IMR-90 (cell line): ENCODE data around the gene PRRG2. TPM values are rescaled to one million over a fixed set of nuclear protein-coding genes. Genes with fewer than 3 reads are reported as not detected.

Experiments used
- ATAC-seq: fragments of 200-7000 bp; cut with Tn5 transposase; 2 replicates; pipeline ENCODE4 v1.9.1; 2020; ENCODE audit warnings: low read depth, mild to moderate bottlenecking, moderate library complexity
- BruUV-seq: library from RNA; stranded (reverse); fragments of 400-500 nt; replicated peaks from 2 replicates; lab custom pipeline; 2021; lab: Mats Ljungman, UMichigan
- CTCF ChIA-PET: fragments of 300-600 bp; formaldehyde crosslinking; extraction: SDS; loops from one replicate; lab custom pipeline; 2021; ENCODE audit warnings: antibody characterized with exemption; lab: Yijun Ruan, JAX
- POLR2A ChIA-PET: fragments of 300-600 bp; sonication (Branson Sonifier 250); formaldehyde crosslinking; loops from one replicate; lab custom pipeline; 2022; ENCODE audit warnings: antibody characterized with exemption; ENCODE audit not compliant: unreplicated experiment; lab: Charles Lee
- DNase-seq: peaks from one replicate; pipeline ENCODE4 v3.0.0; 2013
- H2AFZ ChIP-seq: replicated peaks from 2 replicates; pipeline ENCODE3; 2013; ENCODE audit warnings: low read length, mild to moderate bottlenecking; ENCODE audit not compliant: poor library complexity
- H2AK5ac ChIP-seq: 2 replicates; pipeline ENCODE4 v1.6.1; 2013; ENCODE audit warnings: low read depth, low read length, inconsistent platforms
- H2AK9ac ChIP-seq: replicated peaks from 2 replicates; pipeline ENCODE3; 2013; ENCODE audit warnings: mild to moderate bottlenecking, low read depth, low read length, moderate library complexity; ENCODE audit not compliant: poor library complexity
- H2BK120ac ChIP-seq: 2 replicates; pipeline ENCODE4 v1.6.1; 2013; ENCODE audit warnings: low read depth, low read length, inconsistent platforms
- H2BK15ac ChIP-seq: 3 replicates; pipeline ENCODE4 v1.6.1; 2013; ENCODE audit warnings: low read depth, low read length, inconsistent platforms
- H2BK20ac ChIP-seq: 2 replicates; pipeline ENCODE4 v1.6.1; 2013; ENCODE audit warnings: low read depth, mild to moderate bottlenecking, inconsistent platforms, low read length, moderate library complexity
- H2BK5ac ChIP-seq: 2 replicates; pipeline ENCODE4 v1.6.1; 2013; ENCODE audit warnings: mild to moderate bottlenecking, low read depth, low read length, inconsistent platforms; ENCODE audit not compliant: poor library complexity, severe bottlenecking
- H3K14ac ChIP-seq: replicated peaks from 2 replicates; pipeline ENCODE4 v1.6.1; 2013; ENCODE audit warnings: low read depth, low read length, inconsistent platforms
- H3K18ac ChIP-seq: 2 replicates; pipeline ENCODE4 v1.6.1; 2013; ENCODE audit warnings: low read depth, low read length, control low read depth
- H3K23ac ChIP-seq: 2 replicates; pipeline ENCODE4 v1.6.1; 2013; ENCODE audit warnings: low read depth, low read length, inconsistent platforms
- H3K27ac ChIP-seq: 2 replicates; pipeline ENCODE4 v1.5.1; 2013; ENCODE audit warnings: mild to moderate bottlenecking, control low read depth, low read length; ENCODE audit not compliant: insufficient read depth
- H3K27me3 ChIP-seq: 2 replicates; pipeline ENCODE4 v1.6.1; 2013; ENCODE audit warnings: low read length; ENCODE audit not compliant: control insufficient read depth, insufficient read depth
- H3K36me3 ChIP-seq: 2 replicates; pipeline ENCODE4 v1.6.1; 2013; ENCODE audit warnings: low read length, mixed read lengths; ENCODE audit not compliant: control insufficient read depth, insufficient read depth
- H3K4ac ChIP-seq: 2 replicates; pipeline ENCODE4 v1.6.1; 2013; ENCODE audit warnings: low read depth, low read length, inconsistent platforms
- H3K4me1 ChIP-seq: 2 replicates; pipeline ENCODE4 v1.6.1; 2013; ENCODE audit warnings: low read length, mixed read lengths; ENCODE audit not compliant: control insufficient read depth, insufficient read depth
- H3K4me2 ChIP-seq: 2 replicates; pipeline ENCODE4 v1.6.1; 2013; ENCODE audit warnings: low read depth, mild to moderate bottlenecking, control low read depth, low read length, moderate library complexity
- H3K4me3 ChIP-seq: 2 replicates; pipeline ENCODE4 v1.5.1; 2013; ENCODE audit warnings: low read depth, mild to moderate bottlenecking, control low read depth, low read length, moderate library complexity; ENCODE audit not compliant: insufficient read depth
- H3K56ac ChIP-seq: 2 replicates; pipeline ENCODE4 v1.6.1; 2013; ENCODE audit warnings: low read length, inconsistent platforms; ENCODE audit not compliant: insufficient read depth; ENCODE audit errors: extremely low read depth
- H3K79me1 ChIP-seq, 2 experiments: 2 replicates each; pipeline ENCODE4 v1.6.1; 2013; ENCODE audit warnings: low read length in 2 of 2, inconsistent platforms in 1 of 2, low read depth in 1 of 2
- H3K9ac ChIP-seq: 2 replicates; pipeline ENCODE4 v1.6.1; 2013; ENCODE audit warnings: low read depth, low read length, control low read depth
- H3K9me1 ChIP-seq: 2 replicates; pipeline ENCODE4 v1.6.1; 2013; ENCODE audit warnings: low read length, inconsistent platforms; ENCODE audit not compliant: insufficient read depth
- H3K9me3 ChIP-seq: 2 replicates; pipeline ENCODE4 v1.6.1; 2013; ENCODE audit warnings: low read length; ENCODE audit not compliant: control insufficient read depth, insufficient read depth
- H4K20me1 ChIP-seq: 2 replicates; pipeline ENCODE4 v1.6.1; 2013; ENCODE audit warnings: low read length, inconsistent platforms; ENCODE audit not compliant: insufficient read depth
- H4K5ac ChIP-seq: 2 replicates; pipeline ENCODE4 v1.6.1; 2013; ENCODE audit warnings: mild to moderate bottlenecking, low read depth, low read length, control low read depth
- H4K8ac ChIP-seq, 2 experiments: 2 replicates each; pipeline ENCODE4 v1.6.1; 2013; ENCODE audit warnings: low read depth in 2 of 2, low read length in 2 of 2, control low read depth in 1 of 2, inconsistent platforms in 1 of 2
- H4K91ac ChIP-seq: 2 replicates; pipeline ENCODE4 v1.6.1; 2013; ENCODE audit warnings: low read depth, low read length, inconsistent platforms; ENCODE audit not compliant: insufficient read depth
- CEBPB ChIP-seq: IDR thresholded peaks from 2 replicates; pipeline ENCODE4 v1.6.1; 2012; ENCODE audit warnings: low read depth, low read length, improper control_type of control experiment
- CTCF ChIP-seq: conservative IDR thresholded peaks from 2 replicates; pipeline ENCODE4 v1.5.1; 2012; ENCODE audit warnings: mild to moderate bottlenecking, low read depth, low read length, improper control_type of control experiment
- FOS ChIP-seq: fragments of 150-350 bp; IDR thresholded peaks from 2 replicates; pipeline ENCODE4 v1.6.1; 2016; ENCODE audit warnings: low read depth, low read length
- POLR2A ChIP-seq: IDR thresholded peaks from 2 replicates; pipeline ENCODE4 v1.6.1; 2012; ENCODE audit warnings: mild to moderate bottlenecking, low read depth, low read length
- WGBS, 2 experiments: methylation state at CpG; one replicate each; pipeline versions ENCODE4 v1.1.5 to v1.1.7; 2013; ENCODE audit warnings: missing lambda C conversion rate in 2 of 2; ENCODE audit not compliant: insufficient read length in 1 of 2; ENCODE audit errors: extremely low coverage in 2 of 2; 5-methylcytosine and 5-hydroxymethylcytosine counted together
- dilution Hi-C: fragments of 300-500 bp; cut with HindIII; formaldehyde crosslinking; loops from one replicate; pipeline ENCODE4 v1.14.3; 2018; ENCODE audit warnings: low sequenced_read_pairs; ENCODE audit not compliant: unreplicated experiment
- in situ Hi-C: fragments of 300-500 bp; cut with MboI; formaldehyde crosslinking; loops from 3 replicates; pipeline ENCODE4 v1.14.3; 2019; ENCODE audit warnings: low sequenced_read_pairs, inconsistent platforms, mixed read lengths
- intact Hi-C: fragments of 100-400 bp; cut with micrococcal nuclease; formaldehyde crosslinking; loops from 2 replicates; pipeline ENCODE4 v1.10.0; 2022
- polyA plus RNA-seq, 3 experiments: library from polyadenylated mRNA; depleted of rRNA; stranded (reverse); fragments of >200 nt; gene quantifications; 2 replicates each; pipeline ENCODE4 v1.2.3, GENCODE V29; 2012; ENCODE audit warnings: low replicate concordance in 1 of 3
- total RNA-seq: library from RNA; depleted of rRNA; stranded (reverse); fragments of >200 nt; gene quantifications from 2 replicates; pipeline ENCODE4 v1.2.3, GENCODE V29; 2012

The PRRG2 gene
- total and polyA plus RNA-seq, 2 of the 4 experiments (the other 2 are of a cell fraction), result 0.14 to 0.54 TPM

DNA sequence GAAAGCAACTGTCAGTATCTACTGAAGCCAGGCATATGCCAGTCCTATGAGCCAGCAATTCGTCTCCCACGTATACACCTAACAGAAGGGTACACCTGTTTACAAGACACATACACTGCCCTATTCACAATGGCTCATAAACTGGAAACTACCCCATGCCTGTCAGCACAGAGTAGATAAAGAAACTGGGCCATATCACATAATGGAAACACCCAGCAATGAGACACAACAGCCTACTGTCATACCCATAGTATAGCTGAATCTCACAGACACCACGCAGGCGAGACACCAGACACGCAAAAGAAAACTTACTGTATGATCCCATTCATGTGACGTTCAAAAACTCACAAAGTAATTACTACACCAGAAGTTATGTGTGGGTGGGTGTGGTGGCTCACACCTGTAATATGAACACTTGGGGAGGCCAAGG lies 16.5 kb upstream of the PRRG2 start:
- intact Hi-C loops (no loop called here), dilution Hi-C loops (no loop called here), in situ Hi-C loops (loop anchor here (25.0 kb wide), 1 partner anchor 302 kb away; no protein-coding TSS in a partner anchor)
- Histone ChIP-seq H3K14ac (no peak overlapping the region), H3K4me3 (no peak overlapping the region), H3K79me1 (peaks cover 41 to 75% of the 10 kb centered on the region in 2 experiments), H3K23ac (no peak overlapping the region), H3K56ac (no peak overlapping the region), H3K36me3 (peaks cover 18% of the 10 kb centered on the region), H3K4ac (no peak overlapping the region), H2AK9ac (no peak overlapping the region), H3K4me1 (no peaks in the 10 kb centered on the region), H4K8ac (no peak overlapping the region), H3K9me1 (0 out of 2 replicates have a peak, but pooled peaks cover 6% of the 10 kb centered on the region), H2AFZ (no peak overlapping the region), H2BK15ac (no peak overlapping the region), H3K27ac (no peak overlapping the region), H2BK120ac (no peak overlapping the region), H3K27me3 (no peaks in the 10 kb centered on the region), H3K9me3 (no peaks in the 10 kb centered on the region), H2AK5ac (no peak overlapping the region), H4K5ac (no peak overlapping the region), H4K20me1 (peaks cover 35% of the 10 kb centered on the region), H2BK20ac (no peak overlapping the region), H4K91ac (no peak overlapping the region), H3K9ac (no peak overlapping the region), H2BK5ac (no peak overlapping the region), H3K4me2 (no peak overlapping the region), H3K18ac (no peak overlapping the region)
- ATAC-seq (no peak), DNase-seq (no peak)
- CTCF ChIA-PET, result interaction anchor here (0.5 kb wide), 1 partner anchor 29 kb away, joined by 3 read pairs; no protein-coding TSS in a partner anchor
- BruUV-seq, result no TSS peak
- POLR2A ChIA-PET, result no interaction called here
- TF ChIP-seq CEBPB (no peak), FOS (no peak), POLR2A (no peak), CTCF (no peak)
- no CpG with 5 or more reads among the region's 6 CpGs for WGBS, 2 experiments
